Liver (tissue), 9 donors: ENCODE measurements around the gene SPATA13. TPM values are rescaled to one million over a fixed set of nuclear protein-coding genes. Genes with fewer than 3 reads are reported as not detected.

ENCODE experiments used
- DNase-seq: peaks from one replicate; pipeline ENCODE4 v3.0.0-alpha.2; 2017; ENCODE audit warnings: low spot score
- H3K27ac ChIP-seq, 2 donors: one replicate each; pipeline ENCODE4 v1.7.0; 2013; ENCODE audit warnings: inconsistent platforms in 2 of 2, low read length in 2 of 2, control low read depth in 1 of 2, low read depth in 1 of 2, mild to moderate bottlenecking in 1 of 2
- H3K27me3 ChIP-seq, 4 donors: one replicate each; pipeline versions ENCODE4 v1.6.1 to v1.7.0; 2013; ENCODE audit warnings: low read length in 3 of 4, inconsistent platforms in 1 of 4, mild to moderate bottlenecking in 1 of 4, moderate library complexity in 1 of 4; ENCODE audit not compliant: control insufficient read depth in 4 of 4, insufficient read depth in 4 of 4
- H3K36me3 ChIP-seq, 4 donors: one replicate each; pipeline versions ENCODE4 v1.6.1 to v1.7.0; 2013; ENCODE audit warnings: low read length in 3 of 4, mild to moderate bottlenecking in 3 of 4, low read depth in 1 of 4, moderate library complexity in 1 of 4; ENCODE audit not compliant: control insufficient read depth in 4 of 4, insufficient read depth in 3 of 4
- H3K4me1 ChIP-seq, 4 donors: one replicate each; pipeline versions ENCODE4 v1.6.1 to v1.7.0; 2013; ENCODE audit warnings: low read length in 3 of 4, mild to moderate bottlenecking in 3 of 4, moderate library complexity in 1 of 4; ENCODE audit not compliant: control insufficient read depth in 4 of 4, insufficient read depth in 4 of 4
- H3K4me3 ChIP-seq, 3 donors: one replicate each; pipeline versions ENCODE4 v1.6.1 to v1.7.0; 2013; ENCODE audit warnings: low read length in 3 of 3, control low read depth in 1 of 3, low read depth in 1 of 3, mild to moderate bottlenecking in 1 of 3
- H3K9ac ChIP-seq, 2 donors: one replicate each; pipeline ENCODE4 v1.7.0; 2013; ENCODE audit warnings: low read length in 2 of 2, mild to moderate bottlenecking in 2 of 2, moderate library complexity in 2 of 2, control low read depth in 1 of 2, low read depth in 1 of 2
- H3K9me3 ChIP-seq, 4 donors: one replicate each; pipeline versions ENCODE4 v1.6.1 to v1.7.0; 2013; ENCODE audit warnings: low read length in 3 of 4; ENCODE audit not compliant: control insufficient read depth in 4 of 4
- ATF3 ChIP-seq: IDR thresholded peaks from 2 replicates; pipeline ENCODE4 v1.6.1; 2016; ENCODE audit warnings: antibody characterized with exemption
- CTCF ChIP-seq: fragments of 150-350 bp; IDR thresholded peaks from 2 replicates; pipeline ENCODE4 v1.5.1; 2017; ENCODE audit warnings: improper control_type of control experiment, low read depth, low read length; ENCODE audit not compliant: missing input control
- EGR1 ChIP-seq, 2 donors: IDR thresholded peaks; 2 replicates each; pipeline ENCODE4 v1.6.1; 2016 to 2018; ENCODE audit warnings: antibody characterized with exemption in 2 of 2, low read depth in 2 of 2
- FOXA1 ChIP-seq: IDR thresholded peaks from 2 replicates; pipeline ENCODE4 v1.6.1; 2016; ENCODE audit warnings: antibody characterized with exemption
- FOXA2 ChIP-seq: IDR thresholded peaks from 2 replicates; pipeline ENCODE4 v1.6.1; 2016; ENCODE audit warnings: antibody characterized with exemption
- GABPA ChIP-seq, 2 donors: IDR thresholded peaks in 1 of 2; conservative IDR thresholded peaks in 1 of 2; 2 replicates each; pipeline ENCODE4 v1.6.1; 2016; ENCODE audit warnings: antibody characterized with exemption in 2 of 2, mild to moderate bottlenecking in 1 of 2, moderate library complexity in 1 of 2
- HNF4A ChIP-seq, 2 donors: conservative IDR thresholded peaks; 2 replicates each; pipeline ENCODE4 v1.6.1; 2016; ENCODE audit warnings: antibody characterized with exemption in 2 of 2, mild to moderate bottlenecking in 2 of 2
- HNF4G ChIP-seq: IDR thresholded peaks from 2 replicates; pipeline ENCODE4 v1.6.1; 2016; ENCODE audit warnings: antibody characterized with exemption
- JUND ChIP-seq, 2 donors: IDR thresholded peaks; 2 replicates each; pipeline ENCODE4 v1.6.1; 2016; ENCODE audit warnings: antibody characterized with exemption in 2 of 2
- MAX ChIP-seq: IDR thresholded peaks from 2 replicates; pipeline ENCODE4 v1.6.1; 2016; ENCODE audit warnings: antibody characterized with exemption
- NR2F2 ChIP-seq: IDR thresholded peaks from 2 replicates; pipeline ENCODE4 v1.6.1; 2016; ENCODE audit warnings: antibody characterized with exemption
- RAD21 ChIP-seq, 2 donors: IDR thresholded peaks; 2 replicates each; pipeline ENCODE4 v1.6.1; 2016; ENCODE audit warnings: antibody characterized with exemption in 2 of 2, mild to moderate bottlenecking in 2 of 2
- REST ChIP-seq: IDR thresholded peaks from 2 replicates; pipeline ENCODE4 v1.6.1; 2016; ENCODE audit warnings: antibody characterized with exemption, mild to moderate bottlenecking
- RXRA ChIP-seq, 2 donors: IDR thresholded peaks; 2 replicates each; pipeline ENCODE4 v1.6.1; 2017 to 2018; ENCODE audit warnings: antibody characterized with exemption in 2 of 2, mild to moderate bottlenecking in 1 of 2
- SP1 ChIP-seq: IDR thresholded peaks from 2 replicates; pipeline ENCODE4 v1.6.1; 2018; ENCODE audit warnings: antibody characterized with exemption, mild to moderate bottlenecking
- TAF1 ChIP-seq: conservative IDR thresholded peaks from 2 replicates; pipeline ENCODE4 v1.6.1; 2016; ENCODE audit warnings: antibody characterized with exemption, mild to moderate bottlenecking
- YY1 ChIP-seq: IDR thresholded peaks from 2 replicates; pipeline ENCODE4 v1.6.1; 2016; ENCODE audit warnings: antibody characterized with exemption, mild to moderate bottlenecking
- ZBTB33 ChIP-seq: IDR thresholded peaks from 2 replicates; pipeline ENCODE4 v1.6.1; 2016; ENCODE audit warnings: antibody characterized with exemption
- WGBS: extraction: QIAGEN DNeasy Blood & Tissue Kit; methylation state at CpG from one replicate; pipeline ENCODE4 v1.1.7; 2013; 5-methylcytosine and 5-hydroxymethylcytosine counted together
- polyA plus RNA-seq, 2 donors: library from polyadenylated mRNA; stranded (reverse) in 1 of 2; unstranded in 1 of 2; fragments of 200-250 nt in 1 of 2; fragments of >200 nt in 1 of 2; fragmentation: Nextera tagmentation in 1 of 2; extraction: Ambion mirVana in 1 of 2; gene quantifications; one replicate each; pipeline versions ENCODE4 v1.2.1 to v1.2.3, GENCODE V29; 2013 to 2015
- total RNA-seq, 2 donors: library from RNA; depleted of rRNA; stranded (reverse); fragments of >200 nt; gene quantifications; one replicate each; pipeline ENCODE4 v1.2.3, GENCODE V29; 2014
- donor health status: healthy.
- donor health status: healthy.
- donor health status: healthy.
- donor health status: healthy.
- donor health status: healthy.

SPATA13 gene
- total and polyA plus RNA-seq, 4 donors: 10.0 to 57.6 (median 20.4) TPM

GRCh38 chr13:24275041-24275440, 114.5 kb downstream of the SPATA13 start (continued):
- no peak for TF ChIP-seq ZBTB33
- no peak for TF ChIP-seq GABPA (IDR thresholded peaks at IDR 0.05 in 1 of 2, conservative IDR thresholded peaks at IDR 0.05 in 1 of 2)
- no peak for TF ChIP-seq FOXA2
- no peak for TF ChIP-seq RXRA (IDR thresholded peaks at IDR 0.05)
- TF ChIP-seq MAX: no peak
- no peak for TF ChIP-seq YY1
- TF ChIP-seq SP1: no peak
- TF ChIP-seq EGR1 (IDR thresholded peaks at IDR 0.05; ENCODE audit: low read depth in 2 of 2): no peak

GRCh38 chr13:24276306-24276705, 115.8 kb downstream of the SPATA13 start:
- Histone ChIP-seq H3K9me3 (no peaks in the 10 kb centered on the region), H3K27ac (no peak overlapping the region), H3K27me3 (no peaks in the 10 kb centered on the region), H3K36me3 (peaks cover 0 to 5% (median 2%) of the 10 kb centered on the region in 4 donors), H3K4me3 (no peak overlapping the region), H3K4me1 (peaks cover 5 to 9% (median 8%) of the 10 kb centered on the region in 4 donors), H3K9ac (no peak overlapping the region)
- no peak for TF ChIP-seq SP1
- TF ChIP-seq NR2F2: no peak
- no peak for TF ChIP-seq TAF1
- TF ChIP-seq JUND (IDR thresholded peaks at IDR 0.05): no peak
- TF ChIP-seq FOXA1: no peak
- no peak for TF ChIP-seq MAX
- 75% methylated on average over 2 of the region's 2 CpGs for WGBS
- DNase-seq: no peak

GRCh38 chr13:24276861-24277260, 116.3 kb downstream of the SPATA13 start:
- H3K27ac ChIP-seq: no peak overlapping the region
- peaks cover 0 to 4% (median 3%) of the 10 kb centered on the region in 4 donors for H3K4me1 ChIP-seq
- no peak for TF ChIP-seq MAX
- no peak for TF ChIP-seq RAD21 (IDR thresholded peaks at IDR 0.05)
- no peak for TF ChIP-seq TAF1
- TF ChIP-seq ATF3: no peak
- TF ChIP-seq FOXA1: no peak
- TF ChIP-seq SP1: no peak
- no peak for TF ChIP-seq RXRA (IDR thresholded peaks at IDR 0.05)
- TF ChIP-seq CTCF: no peak
- no peak for TF ChIP-seq REST
- no peak for TF ChIP-seq HNF4A (conservative IDR thresholded peaks at IDR 0.05)
- TF ChIP-seq YY1: no peak
- no peak for TF ChIP-seq NR2F2
- TF ChIP-seq ZBTB33: no peak
- no peak for TF ChIP-seq GABPA (IDR thresholded peaks at IDR 0.05 in 1 of 2, conservative IDR thresholded peaks at IDR 0.05 in 1 of 2)
- no peak for TF ChIP-seq HNF4G
- TF ChIP-seq FOXA2: no peak
- no peak for TF ChIP-seq JUND (IDR thresholded peaks at IDR 0.05)
- no peak for TF ChIP-seq EGR1 (IDR thresholded peaks at IDR 0.05; ENCODE audit: low read depth in 2 of 2)
- WGBS: 95% methylated on average over 13 of the region's 13 CpGs
- DNase-seq: no peak
- no peaks in the 10 kb centered on the region for H3K9me3 ChIP-seq
- no peaks in the 10 kb centered on the region for H3K27me3 ChIP-seq
- peaks cover 0 to 5% (median 2%) of the 10 kb centered on the region in 4 donors for H3K36me3 ChIP-seq
- H3K9ac ChIP-seq: no peak overlapping the region
- H3K4me3 ChIP-seq: no peak overlapping the region
